Measurements from ENCODE around the gene FOXP1. TPM values are rescaled to one million over a fixed set of nuclear protein-coding genes. Genes with fewer than 3 reads are reported as not detected.

The FOXP1 gene
- total RNA-seq, 1 donor from 2014 or later = 26.1 TPM

DNA sequence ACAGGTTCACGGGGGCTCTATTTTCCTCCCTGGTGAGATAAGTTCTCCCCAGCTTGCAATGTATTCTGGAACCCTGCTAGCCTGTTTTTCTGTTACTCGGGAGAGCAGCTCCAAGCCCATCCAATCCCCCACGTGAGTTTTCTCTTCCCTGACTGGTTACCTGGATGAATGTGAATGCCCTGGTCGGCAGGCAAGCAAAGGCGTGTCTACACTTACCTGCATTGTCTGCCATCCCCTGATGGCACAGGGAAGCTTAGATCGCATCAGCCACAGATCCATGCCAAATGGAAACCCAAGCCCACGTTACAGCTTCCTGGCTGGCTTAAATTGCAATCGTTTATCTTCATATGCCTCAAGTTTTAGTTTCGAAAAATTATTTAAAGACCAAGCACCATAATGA, 149.9 kb downstream of the FOXP1 start:
- DNase-seq (ENCODE audit: low read depth) = no peak
- TF ChIP-seq, protein P1, sequence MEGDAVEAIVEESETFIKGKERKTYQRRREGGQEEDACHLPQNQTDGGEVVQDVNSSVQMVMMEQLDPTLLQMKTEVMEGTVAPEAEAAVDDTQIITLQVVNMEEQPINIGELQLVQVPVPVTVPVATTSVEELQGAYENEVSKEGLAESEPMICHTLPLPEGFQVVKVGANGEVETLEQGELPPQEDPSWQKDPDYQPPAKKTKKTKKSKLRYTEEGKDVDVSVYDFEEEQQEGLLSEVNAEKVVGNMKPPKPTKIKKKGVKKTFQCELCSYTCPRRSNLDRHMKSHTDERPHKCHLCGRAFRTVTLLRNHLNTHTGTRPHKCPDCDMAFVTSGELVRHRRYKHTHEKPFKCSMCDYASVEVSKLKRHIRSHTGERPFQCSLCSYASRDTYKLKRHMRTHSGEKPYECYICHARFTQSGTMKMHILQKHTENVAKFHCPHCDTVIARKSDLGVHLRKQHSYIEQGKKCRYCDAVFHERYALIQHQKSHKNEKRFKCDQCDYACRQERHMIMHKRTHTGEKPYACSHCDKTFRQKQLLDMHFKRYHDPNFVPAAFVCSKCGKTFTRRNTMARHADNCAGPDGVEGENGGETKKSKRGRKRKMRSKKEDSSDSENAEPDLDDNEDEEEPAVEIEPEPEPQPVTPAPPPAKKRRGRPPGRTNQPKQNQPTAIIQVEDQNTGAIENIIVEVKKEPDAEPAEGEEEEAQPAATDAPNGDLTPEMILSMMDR (conservative IDR thresholded peaks at IDR 0.05; ENCODE audit: low read depth, low read length) = no peak
- no peak overlapping the region for H3K4me3 ChIP-seq (ENCODE audit: low read depth, low read length)

DNA sequence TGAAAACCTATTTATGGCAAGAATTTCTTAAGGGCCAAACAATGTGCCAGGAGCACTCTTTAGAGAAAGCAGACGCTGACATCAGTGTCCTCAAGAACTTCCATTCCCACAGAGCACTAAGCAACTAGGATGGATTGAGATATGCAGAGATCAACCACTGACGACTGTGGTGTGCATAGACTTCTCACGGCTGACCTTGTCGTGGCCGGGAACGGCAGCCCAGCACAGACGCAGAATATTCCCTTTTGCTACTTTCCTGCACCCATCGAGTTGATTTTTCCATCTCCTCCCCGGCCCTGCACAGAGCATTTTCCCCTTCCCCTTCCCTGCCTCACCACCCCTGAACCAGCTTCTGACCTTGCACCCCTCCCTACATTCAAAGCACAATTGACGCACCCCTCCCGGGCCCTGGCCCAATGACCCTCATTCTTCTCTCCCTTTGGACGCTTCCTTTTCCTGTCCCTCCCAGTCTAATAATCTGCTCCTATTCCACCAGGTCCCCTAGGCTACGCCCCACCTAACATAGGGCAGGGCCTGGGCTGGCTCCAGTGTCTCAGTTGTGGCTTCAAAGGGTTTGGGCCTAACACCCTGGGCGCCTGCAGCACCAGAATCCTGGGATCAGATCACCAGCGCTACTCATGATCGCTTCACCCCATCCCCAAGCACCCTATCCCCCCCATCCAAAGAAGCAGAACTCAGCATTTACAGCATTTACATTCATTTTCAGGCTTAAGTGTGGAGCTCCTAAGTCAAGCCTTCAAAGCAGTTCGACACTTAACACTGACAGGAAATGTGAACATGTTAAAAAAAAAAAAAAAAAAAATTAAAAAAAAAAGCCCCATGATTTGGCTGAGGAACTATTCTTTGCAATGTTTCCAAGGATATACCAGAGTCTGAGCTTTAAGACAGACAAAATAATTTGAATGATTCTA, 151.2 kb downstream of the FOXP1 start:
- no peak overlapping the region for H3K4me3 ChIP-seq (ENCODE audit: low read depth, low read length)
- no peak for DNase-seq (ENCODE audit: low read depth)
- TF ChIP-seq, protein P1 (conservative IDR thresholded peaks at IDR 0.05; ENCODE audit: low read depth, low read length) = no peak

DNA sequence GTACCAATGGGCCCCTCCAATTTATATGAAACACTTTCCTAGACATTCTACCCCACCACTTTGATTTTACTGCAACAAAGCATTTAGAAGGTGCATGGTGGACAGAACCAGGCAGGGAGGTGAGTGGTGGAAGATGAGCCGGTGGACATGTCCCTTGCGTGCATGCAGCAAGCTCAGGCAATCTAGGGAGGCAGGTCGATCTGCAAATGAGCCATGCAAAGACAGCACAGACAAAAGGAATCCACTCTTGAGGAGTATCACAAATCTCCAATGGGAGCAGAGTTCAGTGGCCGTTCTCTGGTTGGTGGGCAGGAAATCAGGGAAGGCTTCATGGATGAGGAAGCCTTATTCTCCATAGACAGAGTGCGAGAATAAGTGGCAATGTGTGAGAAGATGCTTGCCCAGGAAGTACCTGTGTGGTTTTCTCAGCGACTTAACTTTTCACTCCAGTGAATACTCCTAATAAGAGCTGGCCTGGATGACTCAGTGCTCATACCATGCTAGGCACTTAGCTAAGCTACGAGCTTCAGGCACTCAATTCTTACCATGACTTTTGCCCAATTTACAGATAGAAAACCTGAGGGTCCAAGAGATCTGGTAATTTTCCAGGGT, 152.5 kb downstream of the FOXP1 start:
- TF ChIP-seq, protein P1 (conservative IDR thresholded peaks at IDR 0.05; ENCODE audit: low read depth, low read length) = no peak
- DNase-seq (ENCODE audit: low read depth) = peak; percentile 79
- H3K4me3 ChIP-seq (ENCODE audit: low read depth, low read length) = no peak overlapping the region

DNA sequence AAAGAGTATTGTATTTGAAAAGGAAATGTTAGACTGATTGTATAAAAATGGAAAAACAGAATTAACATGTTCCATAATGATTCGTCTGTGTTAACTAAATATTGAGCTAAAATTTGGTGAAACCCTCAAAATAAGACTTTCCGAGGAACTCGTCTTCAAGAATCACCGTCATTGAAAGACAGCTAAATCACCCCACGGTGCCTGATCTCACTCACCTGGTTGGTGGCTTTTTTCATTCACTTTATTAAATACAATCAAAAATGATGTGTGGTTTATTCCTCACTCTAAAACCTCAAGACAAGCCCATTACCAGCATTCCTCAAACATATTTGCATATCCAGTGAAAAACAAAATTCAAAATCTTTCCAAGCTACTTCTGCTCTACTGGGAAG, 153.9 kb downstream of the FOXP1 start:
- TF ChIP-seq, protein P1 (conservative IDR thresholded peaks at IDR 0.05; ENCODE audit: low read depth, low read length) = no peak
- H3K4me3 ChIP-seq (ENCODE audit: low read depth, low read length) = no peak overlapping the region
- no peak for DNase-seq (ENCODE audit: low read depth)

DNA sequence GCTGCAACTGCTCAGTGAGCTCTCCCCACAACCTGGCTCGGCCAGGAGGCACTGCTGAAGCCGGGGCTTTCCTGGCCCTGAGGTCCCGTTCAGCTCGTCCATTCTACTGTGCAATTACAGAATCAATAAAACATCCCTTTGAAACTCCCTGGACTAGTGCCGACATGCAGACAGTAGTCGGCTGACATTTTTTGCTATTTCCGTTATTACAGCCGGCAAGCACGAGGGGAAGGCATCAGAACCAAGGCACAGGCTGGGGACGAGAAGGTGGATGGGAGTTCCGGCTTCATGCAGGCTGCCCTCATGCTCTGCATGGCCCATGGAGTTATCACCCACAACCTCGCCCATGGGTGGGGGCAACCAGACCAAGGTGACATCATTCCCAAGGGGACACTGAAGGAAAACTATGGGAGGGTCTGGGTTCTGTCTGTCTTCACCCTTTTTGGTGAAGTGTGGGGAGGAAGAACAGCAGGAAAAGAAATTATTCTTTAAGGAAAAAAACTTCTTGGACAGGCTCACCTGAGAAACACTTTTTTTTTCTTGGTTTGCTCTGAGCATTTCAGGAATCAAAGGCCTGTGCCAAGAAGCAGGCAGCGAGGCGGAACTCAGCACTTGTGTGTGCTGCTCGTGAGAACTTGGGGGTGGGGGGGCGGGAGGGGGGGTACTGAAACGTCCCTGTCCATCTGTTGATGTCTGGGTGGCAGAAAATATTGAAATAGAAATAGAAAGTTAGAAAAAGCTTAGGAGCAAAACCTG, 154.5 kb downstream of the FOXP1 start:
- peak overlapping the region; percentile 37 for H3K4me3 ChIP-seq (ENCODE audit: low read depth, low read length)
- DNase-seq (ENCODE audit: low read depth) = peak; percentile 74
- TF ChIP-seq, protein P1 (conservative IDR thresholded peaks at IDR 0.05; ENCODE audit: low read depth, low read length) = no peak

DNA sequence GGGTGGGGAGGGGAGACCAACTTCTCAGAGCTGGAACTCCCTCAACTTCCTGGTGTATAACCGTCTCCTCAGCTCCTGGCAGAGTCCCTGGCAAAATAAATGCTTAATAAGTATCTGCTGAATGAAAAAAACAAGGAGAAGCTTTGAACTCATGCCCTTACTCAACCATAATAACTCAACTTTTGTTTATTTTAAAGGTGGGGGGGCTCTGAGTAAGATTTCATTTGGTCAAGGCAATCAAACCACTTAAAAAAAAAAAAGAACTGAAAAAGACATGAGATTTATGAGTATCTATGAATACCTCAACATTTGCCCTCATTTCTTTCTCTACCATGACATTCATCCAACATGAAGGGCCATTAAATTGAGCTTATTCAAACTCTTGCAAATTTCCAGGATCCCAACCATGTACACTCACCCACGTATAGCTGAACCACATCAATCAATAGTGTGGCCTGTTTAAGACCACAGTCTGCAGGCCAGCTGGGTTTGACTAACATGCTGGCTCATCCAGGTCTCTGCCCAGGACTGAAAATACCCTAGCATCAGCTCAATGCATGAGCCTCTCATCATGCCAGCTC, 157.9 kb downstream of the FOXP1 start:
- TF ChIP-seq, protein P1 (conservative IDR thresholded peaks at IDR 0.05; ENCODE audit: low read depth, low read length) = no peak
- no peak for DNase-seq (ENCODE audit: low read depth)
- H3K4me3 ChIP-seq (ENCODE audit: low read depth, low read length) = no peak overlapping the region
